ENCODE measurements around the gene IGFBPL1. TPM values are rescaled to one million over a fixed set of nuclear protein-coding genes. Genes with fewer than 3 reads are reported as not detected.

The IGFBPL1 gene
- total RNA-seq, 4 donors from 2014 or later = not detected

DNA sequence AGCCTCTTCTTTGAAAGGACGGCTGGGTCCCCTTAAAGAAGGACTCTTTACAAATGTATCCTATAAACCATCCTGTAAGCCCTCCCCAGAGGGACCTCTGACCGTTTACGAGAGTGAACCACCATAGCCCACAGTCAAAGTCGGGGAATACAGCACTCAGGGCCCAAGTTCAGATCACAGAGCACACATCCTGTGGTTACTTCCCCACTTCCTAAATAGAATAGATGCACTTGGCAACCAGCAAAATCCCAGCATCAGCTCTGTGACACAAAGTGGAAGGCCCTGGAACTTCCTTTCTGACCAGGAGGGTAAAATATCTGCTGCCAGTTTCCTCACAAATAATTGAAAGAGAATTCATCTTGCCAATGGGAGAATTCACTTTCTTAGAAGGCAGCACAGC, 6.9 kb upstream of the IGFBPL1 start:
- Histone ChIP-seq H3K4me1 (no peaks in the 10 kb centered on the region), H3K36me3 (no peaks in the 10 kb centered on the region), H3K27ac (no peak overlapping the region), H3K9me3 (no peaks in the 10 kb centered on the region), H3K4me3 (no peak overlapping the region), H3K27me3 (peaks cover 5% of the 10 kb centered on the region)
- WGBS = 67% methylated on average over 4 of the region's 4 CpGs
- no peak for TF ChIP-seq POLR2A (IDR thresholded peaks at IDR 0.05)
- no peak for TF ChIP-seq POLR2AphosphoS5 (IDR thresholded peaks at IDR 0.05)
- TF ChIP-seq EP300 (IDR thresholded peaks at IDR 0.05) = no peak
- TF ChIP-seq, protein P1, sequence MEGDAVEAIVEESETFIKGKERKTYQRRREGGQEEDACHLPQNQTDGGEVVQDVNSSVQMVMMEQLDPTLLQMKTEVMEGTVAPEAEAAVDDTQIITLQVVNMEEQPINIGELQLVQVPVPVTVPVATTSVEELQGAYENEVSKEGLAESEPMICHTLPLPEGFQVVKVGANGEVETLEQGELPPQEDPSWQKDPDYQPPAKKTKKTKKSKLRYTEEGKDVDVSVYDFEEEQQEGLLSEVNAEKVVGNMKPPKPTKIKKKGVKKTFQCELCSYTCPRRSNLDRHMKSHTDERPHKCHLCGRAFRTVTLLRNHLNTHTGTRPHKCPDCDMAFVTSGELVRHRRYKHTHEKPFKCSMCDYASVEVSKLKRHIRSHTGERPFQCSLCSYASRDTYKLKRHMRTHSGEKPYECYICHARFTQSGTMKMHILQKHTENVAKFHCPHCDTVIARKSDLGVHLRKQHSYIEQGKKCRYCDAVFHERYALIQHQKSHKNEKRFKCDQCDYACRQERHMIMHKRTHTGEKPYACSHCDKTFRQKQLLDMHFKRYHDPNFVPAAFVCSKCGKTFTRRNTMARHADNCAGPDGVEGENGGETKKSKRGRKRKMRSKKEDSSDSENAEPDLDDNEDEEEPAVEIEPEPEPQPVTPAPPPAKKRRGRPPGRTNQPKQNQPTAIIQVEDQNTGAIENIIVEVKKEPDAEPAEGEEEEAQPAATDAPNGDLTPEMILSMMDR (IDR thresholded peaks at IDR 0.05) = no peak
- no peak for DNase-seq (ENCODE audit: low spot score in 2 of 2)

DNA sequence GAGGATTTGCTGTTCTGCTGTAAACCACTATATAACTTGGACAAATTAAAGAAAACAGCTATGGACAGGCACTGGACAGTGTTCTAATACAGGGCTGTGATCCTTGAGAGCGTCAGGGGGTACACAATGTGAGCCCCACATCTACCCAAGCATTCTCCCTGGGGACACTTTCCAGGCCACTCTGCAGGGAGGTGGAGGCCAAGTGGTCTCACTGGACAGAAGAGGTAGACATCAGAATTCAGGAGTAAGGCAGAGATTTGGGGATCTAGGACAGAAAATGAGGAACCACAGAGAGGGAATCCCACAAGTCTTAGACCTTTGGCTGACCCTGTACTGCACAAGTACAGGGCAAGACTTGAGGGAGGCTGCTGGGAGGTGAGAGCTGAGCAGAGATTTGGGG, 3.8 kb upstream of the IGFBPL1 start:
- peaks cover 35% of the 10 kb centered on the region for H3K27me3 ChIP-seq
- H3K27ac ChIP-seq = no peak overlapping the region
- no peak for DNase-seq (ENCODE audit: low spot score in 2 of 2)
- TF ChIP-seq POLR2AphosphoS5 (IDR thresholded peaks at IDR 0.05) (no peak), POLR2A (IDR thresholded peaks at IDR 0.05) (no peak)
- TF ChIP-seq, protein P1 (IDR thresholded peaks at IDR 0.05) = no peak
- no peaks in the 10 kb centered on the region for H3K36me3 ChIP-seq
- no peak overlapping the region for H3K4me3 ChIP-seq
- H3K9me3 ChIP-seq = no peaks in the 10 kb centered on the region
- peaks cover 12% of the 10 kb centered on the region for H3K4me1 ChIP-seq
- WGBS = 95% methylated on average over 1 of the region's 1 CpG

DNA sequence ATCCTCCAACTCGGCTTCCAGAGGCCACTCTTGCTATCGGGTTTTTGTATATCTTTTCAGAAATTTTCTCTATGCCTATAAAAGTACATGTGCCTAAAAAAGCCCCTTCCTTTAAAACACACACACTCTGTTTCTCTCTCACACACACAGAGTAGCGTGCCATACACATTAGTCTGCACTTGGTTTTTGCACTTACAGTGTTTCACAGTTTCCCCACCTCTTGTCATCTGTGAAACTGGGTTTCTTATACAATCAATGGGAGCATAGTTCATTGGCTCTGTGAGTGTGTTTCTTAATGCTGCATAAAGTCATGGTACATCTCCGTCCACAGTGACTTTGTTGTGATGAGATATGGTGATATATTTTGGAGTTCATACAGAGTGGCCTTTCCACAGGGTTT, 664 bp upstream of the IGFBPL1 start:
- TF ChIP-seq POLR2AphosphoS5 (IDR thresholded peaks at IDR 0.05) = no peak
- TF ChIP-seq POLR2A (IDR thresholded peaks at IDR 0.05) = no peak
- no peak for TF ChIP-seq EP300 (IDR thresholded peaks at IDR 0.05)
- TF ChIP-seq, protein P1 (IDR thresholded peaks at IDR 0.05) = no peak
- H3K4me3 ChIP-seq = no peak overlapping the region
- H3K27me3 ChIP-seq = peaks cover 58% of the 10 kb centered on the region
- no peaks in the 10 kb centered on the region for H3K9me3 ChIP-seq
- peaks cover 12% of the 10 kb centered on the region for H3K4me1 ChIP-seq
- whole genome bisulfite sequencing = 77% methylated on average over 4 of the region's 4 CpGs
- H3K36me3 ChIP-seq = no peaks in the 10 kb centered on the region
- no peak for DNase-seq (ENCODE audit: low spot score in 2 of 2)
- no peak overlapping the region for H3K27ac ChIP-seq

DNA sequence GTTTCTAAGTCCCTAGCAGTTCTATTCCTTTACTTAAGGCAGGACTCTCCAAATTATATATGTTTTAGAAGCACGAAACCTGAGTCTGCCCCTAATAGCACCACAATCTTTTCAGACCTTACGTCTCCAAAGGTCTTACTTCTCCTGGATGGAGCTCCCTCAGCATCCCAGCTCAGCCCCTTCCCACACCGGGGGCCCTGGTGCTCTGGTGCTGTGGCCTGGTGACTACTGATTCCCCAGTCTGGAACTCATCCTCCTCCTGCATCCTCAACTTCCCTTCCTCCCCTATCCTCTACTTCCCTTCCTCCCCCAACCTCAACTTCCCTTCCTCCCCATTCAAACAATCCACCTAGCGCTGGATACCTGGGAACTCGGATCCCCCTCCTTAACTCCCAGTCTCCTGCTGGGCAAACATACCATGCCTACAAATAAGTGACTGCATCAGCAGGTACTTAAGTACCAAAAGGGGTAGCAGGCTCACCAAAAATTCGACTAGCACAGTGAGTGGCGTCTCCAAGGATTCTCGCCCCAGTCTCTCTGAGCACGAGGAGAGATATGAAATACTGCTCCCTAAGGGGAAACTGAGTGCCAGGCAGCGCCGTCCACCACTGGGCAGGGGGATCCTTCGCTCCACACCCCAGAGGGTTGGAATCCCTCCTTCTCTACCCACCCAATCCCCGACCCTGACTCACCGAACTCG, 831 bp downstream of the IGFBPL1 start:
- Histone ChIP-seq H3K4me1 (peaks cover 12% of the 10 kb centered on the region), H3K4me3 (peak overlapping the region; percentile 51), H3K9me3 (no peaks in the 10 kb centered on the region), H3K36me3 (no peaks in the 10 kb centered on the region), H3K27ac (no peak overlapping the region), H3K27me3 (peaks cover 60% of the 10 kb centered on the region)
- 34% methylated on average over 13 of the region's 15 CpGs for WGBS
- peak in 1 of 2 donors; percentile 57 for DNase-seq (ENCODE audit: low spot score in 2 of 2)
- TF ChIP-seq EP300 (IDR thresholded peaks at IDR 0.05) (no peak), POLR2A (IDR thresholded peaks at IDR 0.05) (no peak), POLR2AphosphoS5 (IDR thresholded peaks at IDR 0.05) (no peak)
- TF ChIP-seq, protein P1 (IDR thresholded peaks at IDR 0.05) = no peak

DNA sequence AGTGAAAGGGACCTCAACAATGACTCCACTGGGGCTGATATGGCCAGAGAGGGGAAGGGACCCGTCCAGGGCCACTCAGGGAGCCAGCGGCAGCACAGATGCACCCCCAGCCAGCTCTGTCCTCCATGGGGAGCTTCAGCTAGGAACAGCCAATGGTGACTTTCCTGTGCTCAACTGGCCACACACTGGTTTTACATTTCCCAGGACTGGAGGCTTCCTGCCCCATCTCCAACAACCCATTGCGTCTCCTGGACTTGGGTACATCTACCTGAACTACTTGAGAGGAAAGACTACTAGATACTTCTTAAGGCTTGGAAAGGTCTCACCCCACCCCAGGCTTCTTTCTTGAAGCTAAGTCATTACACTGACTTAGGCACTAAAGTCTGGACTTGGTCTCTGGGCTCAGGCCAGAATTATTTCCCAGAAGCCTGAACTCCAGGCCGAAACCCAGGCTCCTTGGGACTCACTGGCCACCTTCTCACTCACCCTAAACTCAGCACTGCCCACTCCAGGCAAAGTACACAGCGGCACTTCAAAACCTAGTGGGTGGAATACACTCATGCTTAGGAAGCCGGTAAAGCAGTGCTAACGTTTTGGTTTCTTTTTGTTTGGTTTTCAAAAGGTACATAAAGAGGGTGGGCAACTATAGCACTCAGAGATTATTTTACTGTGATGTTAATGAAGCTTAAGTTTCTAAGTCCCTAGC, 1.5 kb downstream of the IGFBPL1 start:
- no peak for DNase-seq (ENCODE audit: low spot score in 2 of 2)
- Histone ChIP-seq H3K4me3 (no peak overlapping the region), H3K4me1 (peaks cover 12% of the 10 kb centered on the region), H3K27ac (no peak overlapping the region), H3K36me3 (no peaks in the 10 kb centered on the region), H3K9me3 (no peaks in the 10 kb centered on the region), H3K27me3 (peaks cover 60% of the 10 kb centered on the region)
- WGBS = 78% methylated on average over 7 of the region's 7 CpGs
- no peak for TF ChIP-seq POLR2A (IDR thresholded peaks at IDR 0.05)
- TF ChIP-seq POLR2AphosphoS5 (IDR thresholded peaks at IDR 0.05) = no peak
- no peak for TF ChIP-seq EP300 (IDR thresholded peaks at IDR 0.05)
- TF ChIP-seq, protein P1 (IDR thresholded peaks at IDR 0.05) = no peak

Measured in suprapubic skin (tissue), 4 donors.